SK-N-SH (cell line): Measurements from ENCODE around the gene GJD3. TPM values are rescaled to one million over a fixed set of nuclear protein-coding genes. Genes with fewer than 3 reads are reported as not detected.

ENCODE experiments used
- CTCF ChIA-PET: fragments of 300-600, 350-600 bp; formaldehyde crosslinking; extraction: SDS; loops from one replicate; lab custom pipeline; 2021; lab: Yijun Ruan, JAX
- POLR2A ChIA-PET: fragments of 350-600 bp; sonication (Branson Sonifier 250); formaldehyde crosslinking; extraction: SDS; loops from one replicate; lab custom pipeline; 2020; ENCODE audit warnings: antibody characterized with exemption, inconsistent platforms; lab: Yijun Ruan, JAX
- DNase-seq: peaks from one replicate; pipeline ENCODE4 v3.0.0; 2012
- H2AFZ ChIP-seq: fragments of 200-600 bp; sonication (generic); 2 replicates; pipeline ENCODE4 v1.8.1; 2016; ENCODE audit warnings: antibody characterized with exemption, mild to moderate bottlenecking, low read depth
- H3F3A ChIP-seq: fragments of 200-600 bp; sonication (generic); replicated peaks from 2 replicates; pipeline ENCODE3; 2016; ENCODE audit warnings: antibody characterized with exemption, mild to moderate bottlenecking; ENCODE audit not compliant: insufficient read depth
- H3K27ac ChIP-seq, 2 experiments: fragments of 200-500 bp in 1 of 2; fragments of 200-600 bp in 1 of 2; sonication (Bioruptor generic) in 1 of 2; sonication (generic), shearing (Covaris generic) in 1 of 2; 2 replicates each; pipeline versions ENCODE4 v1.5.1 to v1.6.1; 2014 to 2016; ENCODE audit warnings: low read depth in 2 of 2, inconsistent platforms in 1 of 2, low read length in 1 of 2, mild to moderate bottlenecking in 1 of 2, mixed read lengths in 1 of 2
- H3K27me3 ChIP-seq: fragments of 200-600 bp; sonication (generic), shearing (Covaris generic); 2 replicates; pipeline ENCODE4 v1.6.1; 2016; ENCODE audit warnings: mixed run types; ENCODE audit not compliant: insufficient read depth
- H3K36me3 ChIP-seq, 2 experiments: fragments of 200-500 bp in 1 of 2; fragments of 200-600 bp in 1 of 2; sonication (Bioruptor generic) in 1 of 2; sonication (generic) in 1 of 2; replicated peaks in 1 of 2; 2 replicates each; pipeline versions ENCODE3 to v1.5.1; 2014 to 2016; ENCODE audit warnings: low read length in 1 of 2, mild to moderate bottlenecking in 1 of 2; ENCODE audit not compliant: insufficient read depth in 2 of 2, control insufficient read depth in 1 of 2
- H3K4me1 ChIP-seq, 2 experiments: fragments of 200-500 bp in 1 of 2; fragments of 200-600 bp in 1 of 2; sonication (Bioruptor generic) in 1 of 2; sonication (generic), shearing (Covaris generic) in 1 of 2; 2 replicates each; pipeline versions ENCODE4 v1.5.1 to v1.6.1; 2014 to 2016; ENCODE audit warnings: low read depth in 1 of 2, low read length in 1 of 2, mixed run types in 1 of 2; ENCODE audit not compliant: insufficient read depth in 2 of 2, control insufficient read depth in 1 of 2
- H3K4me2 ChIP-seq: fragments of 200-600 bp; sonication (generic), shearing (Covaris generic); 2 replicates; pipeline ENCODE4 v1.6.1; 2017; ENCODE audit warnings: mixed run types
- H3K4me3 ChIP-seq, 2 experiments: fragments of 200-500 bp in 1 of 2; fragments of 200-600 bp in 1 of 2; sonication (Bioruptor generic) in 1 of 2; sonication (generic), shearing (Covaris generic) in 1 of 2; 2 replicates each; pipeline versions ENCODE4 v1.5.1 to v1.8.1; 2014 to 2016; ENCODE audit warnings: low read depth in 2 of 2, inconsistent platforms in 1 of 2, low read length in 1 of 2, mild to moderate bottlenecking in 1 of 2, mixed read lengths in 1 of 2, moderate library complexity in 1 of 2
- H3K79me2 ChIP-seq: fragments of 200-600 bp; sonication (generic); 2 replicates; pipeline ENCODE4 v1.8.1; 2017; ENCODE audit warnings: mild to moderate bottlenecking; ENCODE audit not compliant: insufficient read depth
- H3K9ac ChIP-seq: fragments of 200-600 bp; sonication (generic); 2 replicates; pipeline ENCODE4 v1.6.1; 2017; ENCODE audit warnings: mixed run types
- H3K9me2 ChIP-seq: fragments of 200-600 bp; sonication (generic); 2 replicates; pipeline ENCODE4 v1.6.1; 2017; ENCODE audit warnings: mixed run types
- H3K9me3 ChIP-seq: fragments of 200-600 bp; sonication (generic); 2 replicates; pipeline ENCODE4 v1.6.1; 2017; ENCODE audit warnings: mixed run types, mild to moderate bottlenecking, moderate library complexity
- H4K20me1 ChIP-seq: fragments of 200-600 bp; sonication (generic); 2 replicates; pipeline ENCODE4 v1.6.1; 2017; ENCODE audit warnings: mild to moderate bottlenecking, mixed run types; ENCODE audit not compliant: insufficient read depth
- CHD2 ChIP-seq: fragments of 150-350 bp; IDR thresholded peaks from 2 replicates; pipeline ENCODE4 v1.6.1; 2018; ENCODE audit warnings: low read length; ENCODE audit not compliant: partially characterized antibody
- ELF1 ChIP-seq: IDR thresholded peaks from 2 replicates; pipeline ENCODE4 v1.4.0; 2012
- EP300 ChIP-seq, 2 experiments: IDR thresholded peaks; 2 replicates each; pipeline versions ENCODE4 v1.4.0 to v1.6.1; 2012; ENCODE audit warnings: borderline replicate concordance in 1 of 2, low read depth in 1 of 2, low read length in 1 of 2
- FOXJ3 ChIP-seq: sonication (generic); formaldehyde crosslinking; IDR thresholded peaks from 2 replicates; pipeline ENCODE4 v1.5.1; 2020; ENCODE audit warnings: mild to moderate bottlenecking, missing genetic modification reagents
- FOXM1 ChIP-seq: IDR thresholded peaks from 2 replicates; pipeline ENCODE4 v1.4.0; 2012; ENCODE audit warnings: low read depth, mild to moderate bottlenecking
- GATA2 ChIP-seq: sonication (generic); formaldehyde crosslinking; IDR thresholded peaks from 2 replicates; pipeline ENCODE4 v1.5.0; 2020; ENCODE audit warnings: mild to moderate bottlenecking, missing genetic modification reagents
- JUND ChIP-seq: IDR thresholded peaks from 2 replicates; pipeline ENCODE4 v1.4.0; 2012
- MAX ChIP-seq: IDR thresholded peaks from 2 replicates; pipeline ENCODE4 v1.4.0; 2012; ENCODE audit warnings: low read depth
- MEF2A ChIP-seq: IDR thresholded peaks from 2 replicates; pipeline ENCODE4 v1.4.0; 2012; ENCODE audit warnings: low read depth, borderline replicate concordance
- MXI1 ChIP-seq: IDR thresholded peaks from 2 replicates; pipeline ENCODE4 v1.6.1; 2012; ENCODE audit warnings: mild to moderate bottlenecking, low read depth, low read length, improper control_type of control experiment
- NFIC ChIP-seq: IDR thresholded peaks from 2 replicates; pipeline ENCODE4 v1.4.0; 2012; ENCODE audit warnings: borderline replicate concordance
- POLR2AphosphoS5 ChIP-seq: IDR thresholded peaks from 2 replicates; pipeline ENCODE4 v1.6.1; 2012; ENCODE audit warnings: low read depth, low read length
- RCOR1 ChIP-seq: fragments of 150-350 bp; IDR thresholded peaks from 2 replicates; pipeline ENCODE4 v1.6.1; 2017; ENCODE audit warnings: antibody characterized with exemption, low read length
- RFX5 ChIP-seq: IDR thresholded peaks from 2 replicates; pipeline ENCODE4 v1.6.1; 2012; ENCODE audit warnings: mild to moderate bottlenecking, improper control_type of control experiment, low read length
- SIN3A ChIP-seq: IDR thresholded peaks from 2 replicates; pipeline ENCODE4 v1.6.1; 2012; ENCODE audit warnings: low read depth, mild to moderate bottlenecking, low read length, moderate library complexity, borderline replicate concordance
- SMC3 ChIP-seq: IDR thresholded peaks from 2 replicates; pipeline ENCODE4 v1.6.1; 2012; ENCODE audit warnings: low read depth, low read length, improper control_type of control experiment
- TCF12 ChIP-seq: IDR thresholded peaks from 2 replicates; pipeline ENCODE4 v1.4.0; 2012
- USF1 ChIP-seq: IDR thresholded peaks from 2 replicates; pipeline ENCODE4 v1.4.0; 2012; ENCODE audit warnings: low read depth, borderline replicate concordance
- USF2 ChIP-seq: fragments of 150-350 bp; IDR thresholded peaks from 2 replicates; pipeline ENCODE4 v1.6.1; 2017; ENCODE audit warnings: antibody characterized with exemption, low read length, low read depth, borderline replicate concordance
- WGBS: methylation state at CpG from one replicate; pipeline ENCODE4 v1.1.6; 2017; ENCODE audit warnings: low lambda C conversion rate; 5-methylcytosine and 5-hydroxymethylcytosine counted together
- polyA plus RNA-seq, 3 experiments: library from polyadenylated mRNA; depleted of rRNA; stranded (reverse); fragments of >200 nt; gene quantifications; 2 replicates each; pipeline ENCODE4 v1.2.3, GENCODE V29; 2012
- TF ChIP-seq, protein P1 (sequence below): fragments of 150-350 bp; IDR thresholded peaks from 2 replicates; pipeline ENCODE4 v1.6.1; 2016; ENCODE audit warnings: mild to moderate bottlenecking, low read depth, low read length

GJD3 gene
- polyA plus RNA-seq, 1 of the 3 experiments (the other 2 are of a cell fraction) = not detected

DNA sequence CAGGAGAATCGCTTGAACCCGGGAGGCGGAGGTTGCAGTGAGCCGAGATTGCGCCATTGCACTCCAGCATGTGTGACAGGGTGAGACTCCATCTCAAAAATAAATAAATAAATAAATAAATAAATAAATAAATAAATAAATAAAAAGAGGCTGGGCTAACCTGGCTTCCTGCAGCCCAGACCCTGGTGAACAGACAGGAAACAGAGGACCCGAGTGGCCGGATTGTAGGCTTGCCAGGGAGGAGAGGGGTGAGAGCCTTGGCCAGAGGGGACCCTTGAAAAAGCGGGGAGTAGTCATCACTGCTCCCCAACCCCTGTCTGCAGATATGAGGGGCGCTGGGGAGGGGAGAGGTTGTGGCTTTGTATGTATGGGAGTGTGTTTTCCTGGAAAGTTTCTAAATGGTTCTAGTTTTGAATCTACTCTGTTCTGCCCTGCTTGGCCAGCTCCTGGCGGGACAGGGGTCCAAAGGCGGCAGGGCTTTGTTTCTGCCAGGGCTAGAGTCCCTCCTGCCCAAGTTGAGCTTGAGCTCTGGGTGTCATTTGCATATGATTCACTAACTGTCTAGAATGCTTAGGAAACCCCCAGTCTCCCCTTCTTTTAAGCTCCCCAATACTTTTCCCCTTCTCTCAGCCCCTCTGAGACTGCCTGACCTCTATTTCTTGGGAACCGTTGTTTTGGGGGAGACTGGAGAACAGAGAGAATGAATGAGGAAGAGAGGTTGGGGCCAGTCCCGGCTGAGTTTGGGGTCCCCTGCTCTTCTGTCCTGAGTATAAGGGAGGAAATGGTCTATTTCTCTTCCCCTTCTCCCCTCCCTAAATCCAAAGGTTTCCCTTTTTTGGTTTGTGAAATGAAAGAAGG, 39.2 kb downstream of the GJD3 start:
- ChIA-PET POLR2A (interaction anchor here (0.6 kb wide), 1 partner anchor 20 kb away, joined by 3 read pairs; no protein-coding TSS in a partner anchor), CTCF (interaction anchor here (0.9 to 57.6 kb wide), 4 partner anchors 9 to 25 kb away, joined by 3 to 1706 read pairs (median 88); partner anchors contain the start of genes CDC6 and RARA)
- Histone ChIP-seq H3K9ac (no peak overlapping the region), H3K36me3 (peaks cover 0 to 3% of the 10 kb centered on the region in 2 experiments), H3K79me2 (peaks cover 100% of the 10 kb centered on the region)
- TF ChIP-seq GATA2 (CRISPR knock-in tag) = no peak
- no peak for TF ChIP-seq EP300 (IDR thresholded peaks at IDR 0.05; ENCODE audit: borderline replicate concordance in 1 of 2, low read depth in 1 of 2, low read length in 1 of 2)
- TF ChIP-seq USF1 = no peak
- TF ChIP-seq FOXJ3 (CRISPR knock-in tag) = no peak
- TF ChIP-seq, all 33 proteins: peak for 0
- Histone ChIP-seq H3F3A (peaks cover 22% of the 10 kb centered on the region), H4K20me1 (peaks cover 79% of the 10 kb centered on the region), H3K9me3 (no peaks in the 10 kb centered on the region), H2AFZ (no peak overlapping the region), H3K4me3 (no peak overlapping the region), H3K9me2 (no peaks in the 10 kb centered on the region), H3K27me3 (no peaks in the 10 kb centered on the region), H3K4me2 (peak overlapping the region; percentile 61), H3K27ac (peak overlapping the region; percentile 19 to 45; a peak in 3 of 4 replicates), H3K4me1 (peaks cover 75 to 88% of the 10 kb centered on the region in 2 experiments)
- WGBS = 94% methylated on average over 13 of the region's 13 CpGs
- DNase-seq = no peak

GRCh38 chr17:40323391-40324381, 40.9 kb downstream of the GJD3 start:
- Histone ChIP-seq H3K4me3 (peak overlapping the region in 1 of 2 experiments; percentile 12; a peak in 1 of 4 replicates), H4K20me1 (peaks cover 74% of the 10 kb centered on the region)
- POLR2A ChIA-PET = interaction anchor here (0.8 to 1.0 kb wide), 2 partner anchors 18 to 81 kb away, joined by 3 read pairs; no protein-coding TSS in a partner anchor
- TF ChIP-seq, protein P1, sequence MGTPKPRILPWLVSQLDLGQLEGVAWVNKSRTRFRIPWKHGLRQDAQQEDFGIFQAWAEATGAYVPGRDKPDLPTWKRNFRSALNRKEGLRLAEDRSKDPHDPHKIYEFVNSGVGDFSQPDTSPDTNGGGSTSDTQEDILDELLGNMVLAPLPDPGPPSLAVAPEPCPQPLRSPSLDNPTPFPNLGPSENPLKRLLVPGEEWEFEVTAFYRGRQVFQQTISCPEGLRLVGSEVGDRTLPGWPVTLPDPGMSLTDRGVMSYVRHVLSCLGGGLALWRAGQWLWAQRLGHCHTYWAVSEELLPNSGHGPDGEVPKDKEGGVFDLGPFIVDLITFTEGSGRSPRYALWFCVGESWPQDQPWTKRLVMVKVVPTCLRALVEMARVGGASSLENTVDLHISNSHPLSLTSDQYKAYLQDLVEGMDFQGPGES = no peak
- TF ChIP-seq CHD2 (no peak), SIN3A (peak; percentile 18; the same call in 1 of the 2 replicates), POLR2AphosphoS5 (no peak), ELF1 (no peak), RCOR1 (no peak), MXI1 (no peak), EP300 (IDR thresholded peaks at IDR 0.05; ENCODE audit: borderline replicate concordance in 1 of 2, low read depth in 1 of 2, low read length in 1 of 2) (peak in 1 of 2 experiments; percentile 34; a peak in 1 of 4 replicates), FOXJ3 (CRISPR knock-in tag) (no peak), JUND (no peak), NFIC (peak; percentile 85), FOXM1 (no peak), SMC3 (no peak), MEF2A (no peak), TCF12 (peak; percentile 59), USF2 (no peak), RFX5 (no peak), MAX (0 out of 2 replicates have a peak, but pooled peaks have one; percentile 46)

More at GRCh38 chr17:40323391-40324381, 40.9 kb downstream of the GJD3 start:
- 43% methylated on average over 9 of the region's 10 CpGs for WGBS
- Histone ChIP-seq H3K4me2 (peak overlapping the region; percentile 95), H3K9me3 (no peaks in the 10 kb centered on the region), H3K9me2 (no peaks in the 10 kb centered on the region), H3K4me1 (peaks cover 75 to 93% of the 10 kb centered on the region in 2 experiments), H2AFZ (no peak overlapping the region), H3K27me3 (no peaks in the 10 kb centered on the region), H3K36me3 (peaks cover 0 to 2% of the 10 kb centered on the region in 2 experiments), H3K79me2 (peaks cover 100% of the 10 kb centered on the region), H3F3A (peaks cover 22% of the 10 kb centered on the region), H3K27ac (peak overlapping the region; percentile 91 to 96), H3K9ac (peak overlapping the region; percentile 97)
- CTCF ChIA-PET = interaction anchor here (16.5 to 57.6 kb wide), 3 partner anchors 14 to 27 kb away, joined by 171 to 1706 read pairs (median 1706); partner anchors contain the start of genes CDC6, GJD3 and RARA
- no peak for DNase-seq
